Activated T-cell treated with anti-CD3 and anti-CD28 coated beads, Interleukin-2, amount 50 U/mL, for 1 hour (primary cell): Measurements from ENCODE around the gene RAMP2.
"Not testable (repeated sequence)": the region's sequence is repeated elsewhere in the genome, so short reads cannot be mapped to it uniquely, and the experiment has no call there.

Experiments used
- DNase-seq: peaks from one replicate; pipeline ENCODE4 v3.0.0-alpha.2; 2020

Gene RAMP2

GRCh38 chr17:42769964-42770363, 8.9 kb downstream of the RAMP2 start:
- not testable (repeated sequence) for DNase-seq

- no peak for DNase-seq
These were observed 11.9 kb downstream of the RAMP2 start for GRCh38 chr17:42772945-42773289.

GRCh38 chr17:42773290-42774035, 12.4 kb downstream of the RAMP2 start, which contains the start of gene VPS25:
VPS25 (plus strand) TSS chr17:42773449; CDS start chr17:42773476, 27 bp downstream.
- peak; percentile 78 for DNase-seq

- DNase-seq = no peak
These were observed 13.2 kb downstream of the RAMP2 start for GRCh38 chr17:42774066-42774745.

GRCh38 chr17:42775534-42776098, 14.6 kb downstream of the RAMP2 start:
- no peak for DNase-seq

GRCh38 chr17:42778570-42778969, 17.5 kb downstream of the RAMP2 start:
- no peak for DNase-seq

- no peak for DNase-seq
These were observed 18.4 kb downstream of the RAMP2 start for GRCh38 chr17:42779304-42779935.

GRCh38 chr17:42779936-42780850, 19.2 kb downstream of the RAMP2 start, which contains the start of gene WNK4:
WNK4 (plus strand) TSS chr17:42780610; CDS start chr17:42780699, 89 bp downstream.
- no peak for DNase-seq

GRCh38 chr17:42780851-42781638, 20.0 kb downstream of the RAMP2 start:
- no peak for DNase-seq

GRCh38 chr17:42781639-42782165, 20.7 kb downstream of the RAMP2 start:
- DNase-seq = no peak

- no peak for DNase-seq
These were observed 21.4 kb downstream of the RAMP2 start for GRCh38 chr17:42782166-42783061.

GRCh38 chr17:42783062-42783790, 22.2 kb downstream of the RAMP2 start:
- DNase-seq = no peak

GRCh38 chr17:42783791-42784138, 22.7 kb downstream of the RAMP2 start:
- DNase-seq = no peak

GRCh38 chr17:42784409-42784808, 23.4 kb downstream of the RAMP2 start:
- no peak for DNase-seq

GRCh38 chr17:42784811-42785592, 24.0 kb downstream of the RAMP2 start:
- no peak for DNase-seq

GRCh38 chr17:42787266-42787665, 26.2 kb downstream of the RAMP2 start:
- no peak for DNase-seq

GRCh38 chr17:42791948-42792347, 30.9 kb downstream of the RAMP2 start:
- DNase-seq = no peak

- DNase-seq = no peak
These were observed 31.5 kb downstream of the RAMP2 start for GRCh38 chr17:42792545-42792944.

GRCh38 chr17:42795061-42795460, 34.0 kb downstream of the RAMP2 start:
- DNase-seq = no peak
